GM12891 (cell line): Measurements from ENCODE around the gene POU6F2.
"Not testable (repeated sequence)": the region's sequence is repeated elsewhere in the genome, so short reads cannot be mapped to it uniquely, and the experiment has no call there.

ENCODE experiments used
- DNase-seq: peaks from one replicate; pipeline ENCODE4 v3.0.0; 2011; ENCODE audit warnings: low spot score; ENCODE audit not compliant: insufficient read length
- FAIRE-seq: peaks from 2 replicates; lab custom pipeline; 2011; peaks lifted over from hg19 to GRCh38; lab: Jason Lieb, UNC
- PAX5 ChIP-seq: IDR thresholded peaks from 2 replicates; pipeline ENCODE4 v1.6.1; 2011; ENCODE audit warnings: low read length, moderate library complexity, mild to moderate bottlenecking; ENCODE audit not compliant: insufficient read depth, severe bottlenecking
- POLR2A ChIP-seq: IDR thresholded peaks from 2 replicates; pipeline ENCODE4 v1.6.1; 2011; ENCODE audit warnings: low read depth, low read length, control low read depth
- POLR2AphosphoS5 ChIP-seq: IDR thresholded peaks from 2 replicates; pipeline ENCODE4 v1.6.1; 2011; ENCODE audit warnings: low read depth, low read length, control low read depth
- POU2F2 ChIP-seq: IDR thresholded peaks from 2 replicates; pipeline ENCODE4 v1.6.1; 2011; ENCODE audit warnings: low read depth, mild to moderate bottlenecking, control low read depth, low read length, moderate library complexity
- SPI1 ChIP-seq: IDR thresholded peaks from 2 replicates; pipeline ENCODE4 v1.6.1; 2011; ENCODE audit warnings: low read depth, low read length, control low read depth
- TAF1 ChIP-seq: IDR thresholded peaks from 2 replicates; pipeline ENCODE4 v1.6.1; 2011; ENCODE audit warnings: low read depth, low read length, control low read depth

Gene POU6F2

GRCh38 chr7:39324139-39324760 is 346.5 kb downstream of the POU6F2 start:
- TF ChIP-seq POLR2A (no peak), PAX5 (no peak), TAF1 (no peak), SPI1 (no peak), POLR2AphosphoS5 (no peak), POU2F2 (no peak)
- no peak for FAIRE-seq

GRCh38 chr7:39331607-39332006 is 353.9 kb downstream of the POU6F2 start:
- DNase-seq, FAIRE-seq: not testable (repeated sequence)

More at GRCh38 chr7:39324139-39324760, 346.5 kb downstream of the POU6F2 start:
- no peak for DNase-seq

GRCh38 chr7:39332142-39332541 is 354.4 kb downstream of the POU6F2 start:
- no peak for FAIRE-seq

GRCh38 chr7:39333701-39334100 is 356.0 kb downstream of the POU6F2 start:
- DNase-seq (no peak), FAIRE-seq (no peak)
- no peak for TF ChIP-seq POLR2A
- TF ChIP-seq PAX5: no peak
- no peak for TF ChIP-seq POU2F2
- no peak for TF ChIP-seq TAF1

More at GRCh38 chr7:39332142-39332541, 354.4 kb downstream of the POU6F2 start:
- TF ChIP-seq POLR2AphosphoS5 (no peak), POLR2A (no peak), SPI1 (no peak), POU2F2 (no peak), TAF1 (no peak)
- DNase-seq: no peak

- TF ChIP-seq POU2F2 (no peak), TAF1 (no peak), POLR2AphosphoS5 (no peak), SPI1 (no peak), PAX5 (no peak), POLR2A (no peak)
- FAIRE-seq: no peak
- no peak for DNase-seq
Measured at GRCh38 chr7:39336442-39336841, 358.7 kb downstream of the POU6F2 start.

- FAIRE-seq (no peak), DNase-seq (no peak)
- TF ChIP-seq TAF1: no peak
- TF ChIP-seq PAX5: no peak
- no peak for TF ChIP-seq POU2F2
- TF ChIP-seq SPI1: no peak
- no peak for TF ChIP-seq POLR2AphosphoS5
- TF ChIP-seq POLR2A: no peak
Measured at GRCh38 chr7:39338716-39339115, 361.0 kb downstream of the POU6F2 start.

- DNase-seq: no peak
- FAIRE-seq: no peak
- TF ChIP-seq POLR2A (no peak), POLR2AphosphoS5 (no peak), SPI1 (no peak)
Measured at GRCh38 chr7:39339591-39339990, 361.9 kb downstream of the POU6F2 start.

GRCh38 chr7:39341083-39341482 is 363.4 kb downstream of the POU6F2 start:
- DNase-seq (no peak), FAIRE-seq (no peak)
- TF ChIP-seq TAF1 (no peak), POLR2A (no peak)

- FAIRE-seq (no peak), DNase-seq (no peak)
- TF ChIP-seq TAF1: no peak
- no peak for TF ChIP-seq SPI1
- no peak for TF ChIP-seq POU2F2
- no peak for TF ChIP-seq POLR2AphosphoS5
- no peak for TF ChIP-seq PAX5
- no peak for TF ChIP-seq POLR2A
Measured at GRCh38 chr7:39342763-39343162, 365.1 kb downstream of the POU6F2 start.

GRCh38 chr7:39349452-39350123 is 371.9 kb downstream of the POU6F2 start:
- FAIRE-seq (no peak), DNase-seq (no peak)
- no peak for TF ChIP-seq POLR2AphosphoS5
- no peak for TF ChIP-seq PAX5
- TF ChIP-seq SPI1: no peak
- TF ChIP-seq POLR2A: no peak
- TF ChIP-seq POU2F2: no peak
- TF ChIP-seq TAF1: no peak
